Prostate gland (tissue), 2 donors: Measurements from ENCODE around the gene ARHGEF3.

Experiments used
- CTCF ChIP-seq, 4 experiments: fragments of 200-600 bp in 2 of 4; fragments of 450-650 bp in 2 of 4; sonication (generic) in 2 of 4; IDR thresholded peaks; 1 replicate in 3 of 4; 2 replicates in 1 of 4; pipeline ENCODE4 v1.5.1; 2016 to 2019; ENCODE audit warnings: antibody characterized with exemption in 4 of 4, mild to moderate bottlenecking in 2 of 4, moderate library complexity in 2 of 4
- POLR2A ChIP-seq: fragments of 450-650 bp; IDR thresholded peaks from one replicate; pipeline ENCODE4 v1.6.1; 2016; ENCODE audit warnings: antibody characterized with exemption, mild to moderate bottlenecking
- POLR2AphosphoS5 ChIP-seq: sonication (generic); formaldehyde crosslinking; IDR thresholded peaks from one replicate; pipeline ENCODE4 v1.6.1; 2017; ENCODE audit warnings: antibody characterized with exemption

DNA sequence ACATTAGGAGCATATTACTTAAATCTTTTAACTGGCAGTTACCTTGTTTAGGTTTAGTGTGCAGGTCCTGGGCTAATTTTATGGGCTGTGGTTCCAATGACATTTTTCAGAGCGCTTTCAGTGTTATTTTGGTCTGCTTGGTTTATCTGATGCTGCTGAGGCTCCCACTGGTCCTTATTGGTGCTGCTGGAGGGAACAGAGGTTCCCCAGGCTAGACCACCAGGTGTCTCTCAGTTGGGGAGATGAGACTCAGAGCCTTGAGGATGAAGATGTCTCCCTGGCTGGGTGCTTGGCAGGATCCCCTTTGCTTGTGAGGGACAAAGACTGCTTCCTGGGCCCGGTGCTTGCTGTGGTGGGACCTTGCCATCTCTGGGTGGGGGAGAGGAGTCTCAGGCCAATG, 90.4 kb downstream of the ARHGEF3 start:
- no peak for TF ChIP-seq CTCF (IDR thresholded peaks at IDR 0.05)
- TF ChIP-seq POLR2A, result no peak
- no peak for TF ChIP-seq POLR2AphosphoS5
